NCI-H187 (cell line): ENCODE data around the gene COX6A1.

Source experiments
- DNase-seq, 2 experiments: peaks; one replicate each; lab custom pipeline; 2025; lab: John Stamatoyannopoulos, UW

COX6A1 gene

DNA sequence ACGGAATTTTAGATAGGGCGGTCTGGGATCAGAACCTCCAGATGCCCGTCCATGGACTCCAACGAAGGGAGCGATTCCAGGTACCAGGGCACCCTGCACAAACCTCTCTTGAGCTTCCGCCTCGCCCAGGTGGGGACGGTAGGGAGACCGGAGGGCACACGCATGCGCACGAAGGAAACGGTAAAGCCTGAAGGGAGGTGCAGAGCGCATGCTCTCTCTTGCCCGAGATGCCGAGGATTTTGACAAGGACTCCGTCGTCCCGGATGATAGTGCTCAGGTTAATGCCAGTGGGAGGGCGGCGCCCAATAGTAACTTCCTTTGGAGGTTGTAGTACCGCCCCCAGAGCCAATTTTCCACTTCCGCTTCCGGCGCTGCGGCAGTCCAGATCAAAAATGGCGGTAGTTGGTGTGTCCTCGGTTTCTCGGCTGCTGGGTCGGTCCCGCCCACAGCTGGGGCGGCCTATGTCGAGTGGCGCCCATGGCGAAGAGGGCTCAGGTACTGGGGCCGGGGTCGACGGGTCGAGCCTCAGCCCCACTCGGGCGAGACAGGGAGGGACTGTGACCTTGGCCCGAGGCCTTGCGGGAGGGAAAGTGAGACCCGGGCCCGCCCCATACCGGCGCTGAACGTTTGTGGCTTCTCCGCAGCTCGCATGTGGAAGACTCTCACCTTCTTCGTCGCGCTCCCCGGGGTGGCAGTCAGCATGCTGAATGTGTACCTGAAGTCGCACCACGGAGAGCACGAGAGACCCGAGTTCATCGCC lies at the start of gene COX6A1:
TSS of gene COX6A1 (plus strand) at position 379 of the 760 bp plus-strand sequence. CDS start at position 393, 14 bp downstream.
- DNase-seq: peak; percentile 97 to 98

GRCh38 chr12:120388691-120389481 lies 49.0 kb upstream of the COX6A1 start:
- DNase-seq: peak; percentile 28 to 47

GRCh38 chr12:120390540-120391120 lies 47.3 kb upstream of the COX6A1 start:
- DNase-seq: no peak

GRCh38 chr12:120394483-120395367 lies 43.2 kb upstream of the COX6A1 start:
- peak; percentile 35 to 58 for DNase-seq

DNA sequence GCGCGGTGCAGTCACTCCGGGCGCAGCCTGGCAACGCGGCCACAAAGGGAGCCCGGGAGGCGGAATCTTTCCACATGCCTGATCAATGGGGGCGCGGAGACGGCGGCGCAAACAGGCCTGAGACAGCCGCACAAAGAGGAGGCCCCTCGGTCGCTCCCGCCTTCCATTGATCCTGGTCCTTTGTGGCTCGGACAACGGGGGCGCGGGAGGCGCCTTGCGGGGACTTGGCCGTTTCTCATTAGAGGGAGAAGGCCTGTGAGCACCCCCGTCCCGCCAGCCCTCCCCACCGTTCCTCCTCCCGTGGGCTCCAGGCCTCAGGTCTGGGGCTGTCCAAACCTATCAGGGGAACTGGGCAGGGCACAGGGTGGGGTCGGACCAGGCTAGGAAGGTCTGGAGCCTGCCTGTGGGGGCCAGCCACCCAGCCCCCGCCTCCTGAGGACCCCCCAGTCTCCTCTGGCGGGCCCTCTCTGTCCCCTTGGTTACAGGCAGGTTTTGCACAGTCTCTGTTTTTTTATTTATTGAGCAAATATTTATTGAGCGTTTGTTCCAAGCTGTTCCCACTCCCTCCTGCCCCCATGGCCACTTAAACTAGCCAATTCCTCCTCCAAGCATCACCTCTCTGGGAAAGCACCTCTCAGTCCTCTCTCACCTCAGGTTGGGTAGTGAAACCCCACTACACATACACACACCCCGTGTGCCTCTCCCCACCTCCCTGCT lies 39.9 kb upstream of the COX6A1 start:
- no peak for DNase-seq

DNA sequence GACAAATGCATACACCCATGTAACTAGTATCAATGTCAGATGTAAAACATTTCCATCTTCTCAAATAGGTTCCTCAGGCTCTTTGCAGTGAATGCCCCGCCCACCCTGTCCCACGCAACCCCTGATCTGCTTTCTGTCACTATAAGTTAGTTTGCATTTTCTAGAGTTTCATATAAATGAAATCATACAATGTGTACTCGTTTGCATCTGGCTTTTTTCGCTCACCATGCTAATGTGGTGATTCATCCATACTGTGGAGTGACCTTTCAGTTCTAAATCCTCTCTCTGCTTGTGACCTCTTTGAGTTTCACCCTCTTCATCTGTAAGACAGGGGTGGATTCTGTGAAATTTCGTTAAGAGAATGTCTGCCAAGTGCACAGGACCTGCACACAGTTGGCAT lies 38.4 kb upstream of the COX6A1 start:
- no peak for DNase-seq

GRCh38 chr12:120402217-120402616 lies 35.7 kb upstream of the COX6A1 start:
- DNase-seq: no peak

GRCh38 chr12:120403869-120404268 lies 34.0 kb upstream of the COX6A1 start:
- DNase-seq: no peak

- no peak for DNase-seq
Measured at GRCh38 chr12:120404271-120404670, 33.6 kb upstream of the COX6A1 start.

- no peak for DNase-seq
Measured at GRCh38 chr12:120406069-120406468, 31.8 kb upstream of the COX6A1 start.

GRCh38 chr12:120406553-120406952 lies 31.4 kb upstream of the COX6A1 start:
- DNase-seq: no peak

DNA sequence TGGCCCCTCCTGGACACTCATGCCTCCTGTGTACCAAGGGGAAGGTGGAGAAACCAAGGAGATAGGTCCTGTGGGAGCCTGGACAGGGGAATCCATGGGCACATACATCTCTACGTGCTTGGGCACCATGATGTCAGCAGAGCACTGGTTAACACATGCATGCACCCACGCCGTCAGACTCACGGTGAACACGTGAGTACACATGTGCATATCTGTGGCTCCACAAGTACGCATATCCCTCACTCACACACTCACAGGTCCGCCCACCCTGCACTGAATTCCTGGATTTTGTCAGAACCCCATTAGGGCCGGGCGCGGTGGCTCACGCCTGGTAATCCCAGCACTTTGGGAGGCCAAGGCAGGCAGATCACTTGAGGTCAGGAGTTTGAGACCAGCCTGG lies 29.1 kb upstream of the COX6A1 start:
- no peak for DNase-seq

- no peak for DNase-seq
Measured at GRCh38 chr12:120412421-120412820, 25.5 kb upstream of the COX6A1 start.

DNA sequence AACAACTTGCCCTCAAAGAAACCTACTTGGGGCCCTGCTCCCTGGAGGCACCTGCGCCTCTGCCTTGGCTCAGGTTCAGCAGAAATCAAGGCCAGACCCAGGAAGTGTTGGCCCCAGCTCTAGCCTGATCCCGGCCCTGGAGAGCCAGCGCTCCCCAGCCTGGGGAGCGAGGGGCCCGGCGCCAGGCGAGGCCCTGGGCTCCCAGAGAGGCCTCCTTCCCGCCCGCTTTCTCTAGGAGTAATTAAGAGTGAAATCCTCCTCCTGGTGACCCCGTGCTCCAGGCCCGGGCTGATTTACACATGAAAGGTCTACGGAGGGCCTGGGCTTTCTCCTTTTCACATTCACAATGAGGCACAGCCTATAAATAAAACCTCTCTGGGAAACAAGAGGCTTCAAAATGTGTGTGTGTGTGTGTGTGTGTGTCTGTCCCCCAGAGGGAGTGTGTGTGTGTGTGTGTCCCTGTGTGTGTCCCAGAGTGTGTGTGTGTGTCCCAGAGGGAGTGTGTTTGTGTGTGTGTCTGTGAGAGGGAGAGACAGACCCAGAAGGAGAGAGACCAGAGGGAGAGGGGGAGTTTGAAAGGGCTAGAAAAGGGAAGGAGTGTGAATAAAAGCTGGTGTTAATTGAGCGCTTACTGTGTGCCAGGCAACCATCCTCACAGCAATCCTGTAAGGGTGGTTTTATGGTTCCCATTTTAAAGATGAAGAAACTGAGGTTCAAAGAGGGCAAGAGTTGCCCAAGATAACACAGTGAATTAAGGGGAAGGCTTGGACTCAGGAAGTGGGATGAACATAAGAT lies 23.8 kb upstream of the COX6A1 start:
- no peak for DNase-seq

DNA sequence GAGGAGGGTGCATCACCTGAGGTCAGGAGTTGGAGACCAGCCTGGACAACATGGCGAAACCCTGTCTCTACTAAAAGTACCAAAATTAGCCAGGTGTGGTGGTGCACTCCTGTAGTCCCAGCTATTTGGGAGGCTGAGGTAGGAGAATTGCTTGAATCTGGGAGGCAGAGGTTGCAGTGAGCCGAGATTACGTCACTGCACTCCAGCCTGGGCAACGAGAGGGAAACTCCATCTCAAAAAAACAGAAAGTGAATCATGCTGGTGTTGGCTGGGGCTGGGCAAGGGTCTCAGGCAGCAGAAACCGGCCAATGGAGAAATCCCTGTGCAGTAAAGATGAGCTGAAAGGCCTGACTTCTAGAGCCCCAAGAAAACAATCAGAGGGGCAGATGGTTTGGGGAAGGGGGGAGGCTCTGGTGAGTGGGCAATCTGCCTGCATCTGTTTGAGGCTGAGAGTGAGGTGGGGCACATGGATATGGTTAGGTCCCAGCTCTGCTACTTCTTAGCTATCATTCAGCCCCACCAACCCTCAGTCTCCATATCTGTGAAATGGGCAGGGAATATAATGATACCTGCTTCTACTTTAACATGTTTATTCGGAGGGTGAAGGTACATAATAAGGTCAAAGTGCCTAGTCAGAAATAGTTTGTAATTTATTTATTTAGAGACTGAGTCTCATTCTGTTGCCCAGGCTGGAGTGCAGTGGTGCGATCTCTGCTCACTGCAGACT lies 21.3 kb upstream of the COX6A1 start:
- DNase-seq: no peak

GRCh38 chr12:120417917-120418580 lies 19.9 kb upstream of the COX6A1 start:
- DNase-seq: no peak

- DNase-seq: no peak
Measured at GRCh38 chr12:120421701-120422100, 16.2 kb upstream of the COX6A1 start.

DNA sequence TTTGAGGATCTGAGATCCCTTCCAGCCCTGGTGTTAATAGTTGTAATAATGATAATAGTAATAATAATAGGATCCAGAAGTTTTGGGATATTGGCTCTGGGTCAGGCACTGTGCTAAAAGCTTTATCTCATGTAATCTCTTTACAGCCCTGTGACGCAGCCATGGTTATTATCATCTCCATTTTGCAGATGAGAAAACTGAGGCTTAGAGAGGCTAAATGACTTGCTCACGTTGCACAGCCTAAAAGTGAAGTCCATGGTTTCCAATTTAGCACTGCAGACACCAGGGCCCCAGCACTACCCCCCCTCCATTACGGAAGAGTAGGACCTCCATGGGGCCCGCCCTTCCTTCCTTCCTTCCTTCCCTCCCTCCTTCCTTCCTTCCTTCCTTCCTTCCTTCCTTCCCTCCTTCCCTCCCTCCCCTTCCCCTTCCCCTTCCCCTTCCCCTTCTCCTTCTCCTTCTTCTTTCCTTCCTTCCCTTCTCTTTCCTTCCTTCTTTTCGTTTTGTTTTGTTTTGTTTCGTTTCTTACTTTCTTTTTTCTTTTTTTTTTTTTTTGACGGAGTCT lies 14.9 kb upstream of the COX6A1 start:
- no peak for DNase-seq

GRCh38 chr12:120425797-120426196 lies 12.1 kb upstream of the COX6A1 start:
- DNase-seq: no peak
